Naive thymus-derived CD4-positive, alpha-beta T cell (primary cell): ENCODE measurements around the gene LTO1. TPM values are rescaled to one million over a fixed set of nuclear protein-coding genes. Genes with fewer than 3 reads are reported as not detected.

ENCODE experiments used
- ATAC-seq: fragments of 150-1000 bp; cut with Tn5 transposase; 2 replicates; pipeline ENCODE4 v1.10.0; 2021; ENCODE audit warnings: mild to moderate bottlenecking, moderate library complexity
- CTCF ChIA-PET: fragments of 350-600 bp; sonication (Branson Sonifier 250); formaldehyde crosslinking; loops from one replicate; lab custom pipeline; 2021; ENCODE audit warnings: antibody characterized with exemption; lab: Charles Lee
- POLR2A ChIA-PET: fragments of 350-600 bp; sonication (Branson Sonifier 250); formaldehyde crosslinking; loops from one replicate; lab custom pipeline; 2021; ENCODE audit warnings: antibody characterized with exemption, inconsistent platforms; lab: Charles Lee
- DNase-seq, 9 donors: peaks; one replicate each; pipeline versions ENCODE4 v3.0.0 to v3.0.0-alpha.2; 2020 to 2022; ENCODE audit warnings: mixed read lengths in 1 of 9
- H3K27ac ChIP-seq: one replicate; pipeline ENCODE4 v1.7.0; 2013; ENCODE audit warnings: mild to moderate bottlenecking, low read depth, low read length, moderate library complexity
- H3K27me3 ChIP-seq, 2 donors: one replicate each; pipeline ENCODE4 v1.7.0; 2013; ENCODE audit warnings: low read length in 2 of 2, mild to moderate bottlenecking in 2 of 2, moderate library complexity in 2 of 2; ENCODE audit not compliant: control insufficient read depth in 2 of 2, insufficient read depth in 2 of 2
- H3K36me3 ChIP-seq, 3 experiments: 1 replicate in 2 of 3; 2 replicates in 1 of 3; pipeline ENCODE4 v1.7.0; 2013; ENCODE audit warnings: low read length in 3 of 3, mild to moderate bottlenecking in 3 of 3, moderate library complexity in 1 of 3; ENCODE audit not compliant: insufficient read depth in 3 of 3, control insufficient read depth in 2 of 3
- H3K4me1 ChIP-seq, 2 donors: one replicate each; pipeline ENCODE4 v1.7.0; 2013; ENCODE audit warnings: low read length in 2 of 2, mild to moderate bottlenecking in 2 of 2, moderate library complexity in 1 of 2; ENCODE audit not compliant: control insufficient read depth in 2 of 2, insufficient read depth in 2 of 2
- H3K4me3 ChIP-seq: 2 replicates; pipeline ENCODE4 v1.7.0; 2013; ENCODE audit warnings: mild to moderate bottlenecking, low read length
- H3K9me3 ChIP-seq, 3 experiments: 1 replicate in 2 of 3; 2 replicates in 1 of 3; pipeline ENCODE4 v1.7.0; 2013; ENCODE audit warnings: low read length in 3 of 3; ENCODE audit not compliant: control insufficient read depth in 2 of 3
- H3K27ac Mint-ChIP-seq, 9 donors: one replicate each; pipeline ENCODE4 v1.8.0; 2020 to 2022; ENCODE audit warnings: mixed read lengths in 9 of 9, mild to moderate bottlenecking in 8 of 9, moderate library complexity in 5 of 9, inconsistent platforms in 2 of 9
- H3K27me3 Mint-ChIP-seq, 5 donors: one replicate each; pipeline ENCODE4 v1.8.0; 2021 to 2022; ENCODE audit warnings: mixed read lengths in 5 of 5, mild to moderate bottlenecking in 1 of 5
- H3K36me3 Mint-ChIP-seq, 5 donors: one replicate each; pipeline ENCODE4 v1.8.0; 2020 to 2022; ENCODE audit warnings: mixed read lengths in 5 of 5, mild to moderate bottlenecking in 3 of 5, inconsistent platforms in 1 of 5
- H3K4me1 Mint-ChIP-seq, 7 donors: one replicate each; pipeline ENCODE4 v1.8.0; 2020 to 2022; ENCODE audit warnings: mixed read lengths in 7 of 7, mild to moderate bottlenecking in 3 of 7, inconsistent platforms in 1 of 7
- H3K4me3 Mint-ChIP-seq, 10 donors: one replicate each; pipeline ENCODE4 v1.8.0; 2020 to 2022; ENCODE audit warnings: mild to moderate bottlenecking in 10 of 10, mixed read lengths in 10 of 10, moderate library complexity in 6 of 10, inconsistent platforms in 2 of 10
- H3K9me3 Mint-ChIP-seq, 11 donors: one replicate each; pipeline ENCODE4 v1.8.0; 2020 to 2022; ENCODE audit warnings: mixed read lengths in 11 of 11, mild to moderate bottlenecking in 4 of 11, inconsistent platforms in 1 of 11, moderate library complexity in 1 of 11
- intact Hi-C, 2 donors: fragments of 100-400 bp; cut with micrococcal nuclease; formaldehyde crosslinking; loops; one replicate each; pipeline ENCODE4 v1.15.1; 2023
- polyA plus RNA-seq, 2 donors: library from polyadenylated mRNA; unstranded; fragments of 300-500 nt; fragmentation: Illumina TruSeq; gene quantifications; one replicate each; pipeline ENCODE4 v1.2.3, GENCODE V29; 2021
- total RNA-seq, 6 experiments: library from RNA in 5 of 6; stranded (reverse) in 5 of 6; gene quantifications; 1 replicate in 5 of 6; 2 replicates in 1 of 6; pipeline ENCODE4 v1.2.3 and lab custom pipeline; 2021 to 2026

The LTO1 gene
- total and polyA plus RNA-seq, 7 experiments from 2014 or later, result 19.1 to 75.6 (median 33.4) TPM

GRCh38 chr11:69716099-69716498 is 40.9 kb upstream of the LTO1 start:
- DNase-seq, result no peak
- H3K27me3 Mint-ChIP-seq, result peaks cover 27 to 32% (median 30%) of the 10 kb centered on the region in 5 donors
- H3K4me3 Mint-ChIP-seq, result no peak overlapping the region
- ATAC-seq, result no peak
- CTCF ChIA-PET, result no interaction called here
- no peaks in the 10 kb centered on the region for H3K36me3 ChIP-seq
- H3K27ac Mint-ChIP-seq, result no peak overlapping the region
- no peak overlapping the region for H3K4me3 ChIP-seq
- no peak overlapping the region for H3K27ac ChIP-seq
- H3K4me1 ChIP-seq, result peaks cover 6 to 13% of the 10 kb centered on the region in 2 donors
- POLR2A ChIA-PET, result no interaction called here
- H3K4me1 Mint-ChIP-seq, result peaks cover 10 to 15% (median 13%) of the 10 kb centered on the region in 7 donors
- peaks cover 0 to 15% (median 4%) of the 10 kb centered on the region in 11 donors for H3K9me3 Mint-ChIP-seq
- no peaks in the 10 kb centered on the region for H3K27me3 ChIP-seq
- intact Hi-C loops, result no loop called here
- peaks cover 0 to 8% (median 4%) of the 10 kb centered on the region in 5 donors for H3K36me3 Mint-ChIP-seq
- H3K9me3 ChIP-seq, result peaks cover 0 to 6% (median 3%) of the 10 kb centered on the region in 3 experiments

GRCh38 chr11:69715446-69715845 is 40.3 kb upstream of the LTO1 start:
- H3K4me3 Mint-ChIP-seq, result no peak overlapping the region
- Histone ChIP-seq H3K27ac (no peak overlapping the region), H3K4me1 (peaks cover 6 to 13% of the 10 kb centered on the region in 2 donors), H3K27me3 (no peaks in the 10 kb centered on the region), H3K4me3 (no peak overlapping the region), H3K36me3 (no peaks in the 10 kb centered on the region), H3K9me3 (peaks cover 0 to 6% (median 3%) of the 10 kb centered on the region in 3 experiments)
- no peak overlapping the region for H3K27ac Mint-ChIP-seq
- H3K9me3 Mint-ChIP-seq, result peaks cover 0 to 15% (median 4%) of the 10 kb centered on the region in 11 donors
- DNase-seq, result no peak
- H3K36me3 Mint-ChIP-seq, result peaks cover 0 to 8% (median 4%) of the 10 kb centered on the region in 5 donors
- peaks cover 10 to 17% (median 13%) of the 10 kb centered on the region in 7 donors for H3K4me1 Mint-ChIP-seq
- ChIA-PET CTCF (no interaction called here), POLR2A (no interaction called here)
- H3K27me3 Mint-ChIP-seq, result peaks cover 24 to 26% (median 25%) of the 10 kb centered on the region in 5 donors
- ATAC-seq, result no peak
- intact Hi-C loops, result no loop called here

- peak; percentile 44 for ATAC-seq
- peaks cover 0 to 6% (median 3%) of the 10 kb centered on the region in 3 experiments for H3K9me3 ChIP-seq
- no peaks in the 10 kb centered on the region for H3K36me3 ChIP-seq
- Mint-ChIP-seq H3K4me3 (peak overlapping the region; percentile 23 to 83 (median 71)), H3K27ac (peak overlapping the region; percentile 36 to 72 (median 52)), H3K9me3 (peaks cover 0 to 15% (median 4%) of the 10 kb centered on the region in 11 donors), H3K27me3 (peaks cover 4 to 14% (median 9%) of the 10 kb centered on the region in 5 donors), H3K4me1 (peaks cover 10 to 17% (median 13%) of the 10 kb centered on the region in 7 donors), H3K36me3 (peaks cover 0 to 8% (median 4%) of the 10 kb centered on the region in 5 donors)
- intact Hi-C loops, result no loop called here
- ChIA-PET CTCF (no interaction called here), POLR2A (interaction anchor here (0.6 kb wide), 1 partner anchor 1500 kb away, joined by 4 read pairs; no protein-coding TSS in a partner anchor)
- no peak overlapping the region for H3K27ac ChIP-seq
- H3K4me3 ChIP-seq, result peak overlapping the region; percentile 41
- no peaks in the 10 kb centered on the region for H3K27me3 ChIP-seq
- peaks cover 6 to 13% of the 10 kb centered on the region in 2 donors for H3K4me1 ChIP-seq
- peak in 7 of 9 donors; percentile 33 to 66 (median 55) for DNase-seq
Measured at GRCh38 chr11:69711822-69712801, 37.0 kb upstream of the LTO1 start.

GRCh38 chr11:69708736-69709401 is 33.7 kb upstream of the LTO1 start:
- Mint-ChIP-seq H3K4me1 (peaks cover 10 to 27% (median 22%) of the 10 kb centered on the region in 7 donors), H3K4me3 (no peak overlapping the region), H3K9me3 (peaks cover 0 to 15% (median 4%) of the 10 kb centered on the region in 11 donors), H3K27ac (no peak overlapping the region), H3K27me3 (peaks cover 22 to 36% (median 25%) of the 10 kb centered on the region in 5 donors), H3K36me3 (peaks cover 0 to 8% (median 4%) of the 10 kb centered on the region in 5 donors)
- H3K27me3 ChIP-seq, result peaks cover 0 to 7% of the 10 kb centered on the region in 2 donors
- POLR2A ChIA-PET, result no interaction called here
- peaks cover 0 to 6% (median 3%) of the 10 kb centered on the region in 3 experiments for H3K9me3 ChIP-seq
- H3K36me3 ChIP-seq, result no peaks in the 10 kb centered on the region
- no peak for DNase-seq
- no peak overlapping the region for H3K27ac ChIP-seq
- ATAC-seq, result no peak
- intact Hi-C loops, result loop anchor here in 1 of 2 donors (5.0 to 10.0 kb wide), 2 partner anchors 67 to 116 kb away; partner anchors contain the start of gene CCND1
- no peak overlapping the region for H3K4me3 ChIP-seq
- CTCF ChIA-PET, result no interaction called here
- peaks cover 6 to 13% of the 10 kb centered on the region in 2 donors for H3K4me1 ChIP-seq

GRCh38 chr11:69707176-69707575 is 32.0 kb upstream of the LTO1 start:
- Mint-ChIP-seq H3K27ac (no peak overlapping the region), H3K4me3 (peak overlapping the region in 1 of 10 donors; percentile 2), H3K27me3 (peaks cover 24 to 45% (median 34%) of the 10 kb centered on the region in 5 donors), H3K36me3 (peaks cover 0 to 4% (median under 1%) of the 10 kb centered on the region in 5 donors), H3K4me1 (peaks cover 7 to 27% (median 20%) of the 10 kb centered on the region in 7 donors), H3K9me3 (peaks cover 0 to 11% (median 4%) of the 10 kb centered on the region in 11 donors)
- CTCF ChIA-PET, result no interaction called here
- DNase-seq (no peak), ATAC-seq (no peak)
- Histone ChIP-seq H3K4me3 (no peak overlapping the region), H3K36me3 (no peaks in the 10 kb centered on the region), H3K9me3 (no peaks in the 10 kb centered on the region), H3K27ac (no peak overlapping the region), H3K4me1 (peaks cover 6 to 9% of the 10 kb centered on the region in 2 donors), H3K27me3 (peaks cover 0 to 7% of the 10 kb centered on the region in 2 donors)
- POLR2A ChIA-PET, result no interaction called here
- intact Hi-C loops, result loop anchor here in 1 of 2 donors (5.0 to 10.0 kb wide), 2 partner anchors 65 to 118 kb away; partner anchors contain the start of gene CCND1
